Neural crest cell (in vitro differentiated cells): Measurements from ENCODE around the gene WNT5B. TPM values are rescaled to one million over a fixed set of nuclear protein-coding genes. Genes with fewer than 3 reads are reported as not detected.
A peak's percentile ranks its signal among the peaks of the same experiment; 100 is the strongest.

Experiments
- DNase-seq: peaks from one replicate; pipeline ENCODE4 v3.0.0; 2021; ENCODE audit warnings: low read depth, mixed read lengths, low spot score
- H3K27ac Mint-ChIP-seq: one replicate; pipeline ENCODE4 v1.8.0; 2021; ENCODE audit warnings: mild to moderate bottlenecking, mixed read lengths; ENCODE audit not compliant: unreplicated experiment
- H3K27me3 Mint-ChIP-seq: 2 replicates; pipeline ENCODE4 v1.8.0; 2021; ENCODE audit warnings: low read depth, mild to moderate bottlenecking, mixed read lengths
- H3K36me3 Mint-ChIP-seq: 2 replicates; pipeline ENCODE4 v1.8.0; 2021; ENCODE audit warnings: low read depth, mild to moderate bottlenecking, mixed read lengths
- H3K4me1 Mint-ChIP-seq: 2 replicates; pipeline ENCODE4 v1.8.0; 2021; ENCODE audit warnings: mixed read lengths
- H3K4me3 Mint-ChIP-seq: one replicate; pipeline ENCODE4 v1.8.0; 2021; ENCODE audit warnings: mild to moderate bottlenecking, mixed read lengths
- H3K9me3 Mint-ChIP-seq: 2 replicates; pipeline ENCODE4 v1.8.0; 2021; ENCODE audit warnings: mixed read lengths
- CTCF ChIP-seq: fragments of 200-600 bp; sonication (generic); conservative IDR thresholded peaks from 2 replicates; pipeline ENCODE4 v1.5.0; 2021; ENCODE audit warnings: antibody characterized with exemption, mild to moderate bottlenecking
- total RNA-seq: library from RNA; stranded (reverse); gene quantifications from 2 replicates; pipeline ENCODE4 v1.2.1, GENCODE V29; 2021

Gene WNT5B
- total RNA-seq, 1 donor from 2014 or later = 14.2 TPM

DNA sequence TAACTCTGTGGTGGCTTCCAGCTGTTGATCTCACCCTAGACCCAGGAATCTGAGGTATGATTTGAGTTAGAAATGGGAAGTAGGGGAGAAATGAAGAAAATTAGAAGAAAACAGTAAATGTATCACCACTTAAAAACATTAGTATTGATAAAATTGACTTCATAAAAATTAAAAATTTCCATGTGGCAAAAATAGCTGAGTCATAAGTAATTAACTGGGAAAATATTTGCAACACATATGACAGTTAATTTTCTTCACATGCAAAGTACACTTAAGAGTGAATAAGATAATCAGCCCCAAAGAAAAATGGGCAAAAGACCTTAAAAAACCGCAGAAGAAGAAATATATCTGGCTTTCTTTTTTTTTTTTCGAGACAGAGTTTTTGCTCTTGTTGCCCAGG is 36.3 kb downstream of the WNT5B start:
- peaks cover 31% of the 10 kb centered on the region for H3K4me1 Mint-ChIP-seq
- peaks cover 27% of the 10 kb centered on the region for H3K27me3 Mint-ChIP-seq
- no peaks in the 10 kb centered on the region for H3K9me3 Mint-ChIP-seq
- no peaks in the 10 kb centered on the region for H3K36me3 Mint-ChIP-seq
- no peak for TF ChIP-seq CTCF
- H3K27ac Mint-ChIP-seq = no peak overlapping the region
- DNase-seq = no peak
- peak overlapping the region; percentile 69 for H3K4me3 Mint-ChIP-seq

GRCh38 chr12:1666215-1666614 is 37.2 kb downstream of the WNT5B start:
- TF ChIP-seq CTCF = peak; percentile 46
- Mint-ChIP-seq H3K27ac (no peak overlapping the region), H3K4me3 (no peak overlapping the region), H3K27me3 (peaks cover 24% of the 10 kb centered on the region), H3K36me3 (no peaks in the 10 kb centered on the region), H3K4me1 (peaks cover 27% of the 10 kb centered on the region), H3K9me3 (no peaks in the 10 kb centered on the region)
- no peak for DNase-seq

DNA sequence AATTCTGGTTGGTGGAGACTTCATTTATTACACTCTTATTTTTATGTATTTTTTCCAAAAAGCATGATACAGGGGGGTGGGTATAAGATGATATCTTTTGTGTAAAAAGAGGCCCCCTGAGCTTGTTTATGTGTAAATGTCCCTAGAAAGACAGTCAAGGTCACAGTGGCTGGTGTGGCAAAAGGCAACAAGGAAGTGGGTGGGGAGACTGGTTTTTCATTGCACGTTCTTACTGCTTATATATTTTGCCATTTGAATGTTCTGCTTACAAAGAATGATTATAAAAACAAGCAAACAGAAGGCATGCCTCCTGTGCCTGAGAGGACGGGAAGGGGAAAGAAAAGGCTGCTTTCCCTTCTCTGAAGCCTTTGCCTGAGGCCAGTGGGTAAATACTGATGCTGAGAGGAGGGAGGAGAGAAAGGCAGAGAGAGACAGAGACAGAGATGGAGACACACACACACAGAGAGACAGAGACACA is 37.7 kb downstream of the WNT5B start:
- no peak for DNase-seq
- peaks cover 21% of the 10 kb centered on the region for H3K27me3 Mint-ChIP-seq
- no peak overlapping the region for H3K27ac Mint-ChIP-seq
- H3K36me3 Mint-ChIP-seq = no peaks in the 10 kb centered on the region
- no peak for TF ChIP-seq CTCF
- no peaks in the 10 kb centered on the region for H3K9me3 Mint-ChIP-seq
- no peak overlapping the region for H3K4me3 Mint-ChIP-seq
- peaks cover 27% of the 10 kb centered on the region for H3K4me1 Mint-ChIP-seq

DNA sequence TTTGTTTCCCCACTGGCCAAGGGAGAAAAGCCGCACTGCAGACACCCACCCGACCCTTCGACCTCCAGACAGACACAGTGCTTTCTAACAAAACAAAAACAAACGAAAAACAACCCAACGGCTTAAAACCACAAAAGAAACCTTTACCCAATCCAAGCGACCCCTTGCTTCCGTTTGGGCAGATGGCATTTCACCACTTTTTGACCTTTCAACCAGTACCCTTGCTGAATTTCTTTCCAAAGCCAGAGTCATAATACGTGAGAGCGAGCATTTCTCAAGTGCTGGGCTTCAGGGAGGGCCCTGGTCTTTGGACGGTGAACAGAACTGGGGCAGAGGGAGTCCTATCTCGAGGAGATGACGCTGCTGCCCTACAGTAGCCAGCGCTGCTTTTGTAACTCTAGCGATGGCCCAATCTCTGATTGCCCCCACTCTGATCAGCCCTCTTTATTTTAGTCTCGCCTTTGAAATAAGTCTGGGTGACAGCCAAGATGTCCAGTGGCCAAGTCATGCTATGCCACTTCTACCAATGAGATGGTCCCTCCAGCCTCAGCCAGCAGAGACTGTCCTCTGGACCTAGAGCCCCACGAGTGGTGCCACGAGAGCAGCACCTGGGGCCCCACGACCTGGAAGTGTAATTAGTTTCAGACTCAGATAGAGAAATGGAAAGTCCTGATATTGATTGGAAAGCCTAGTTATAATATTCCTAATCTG is 40.0 kb downstream of the WNT5B start:
- no peak for TF ChIP-seq CTCF
- H3K4me3 Mint-ChIP-seq = peak overlapping the region; percentile 15
- DNase-seq = no peak
- H3K9me3 Mint-ChIP-seq = no peaks in the 10 kb centered on the region
- no peaks in the 10 kb centered on the region for H3K36me3 Mint-ChIP-seq
- H3K27ac Mint-ChIP-seq = peak overlapping the region; percentile 67
- H3K4me1 Mint-ChIP-seq = peaks cover 22% of the 10 kb centered on the region
- H3K27me3 Mint-ChIP-seq = peaks cover 9% of the 10 kb centered on the region

DNA sequence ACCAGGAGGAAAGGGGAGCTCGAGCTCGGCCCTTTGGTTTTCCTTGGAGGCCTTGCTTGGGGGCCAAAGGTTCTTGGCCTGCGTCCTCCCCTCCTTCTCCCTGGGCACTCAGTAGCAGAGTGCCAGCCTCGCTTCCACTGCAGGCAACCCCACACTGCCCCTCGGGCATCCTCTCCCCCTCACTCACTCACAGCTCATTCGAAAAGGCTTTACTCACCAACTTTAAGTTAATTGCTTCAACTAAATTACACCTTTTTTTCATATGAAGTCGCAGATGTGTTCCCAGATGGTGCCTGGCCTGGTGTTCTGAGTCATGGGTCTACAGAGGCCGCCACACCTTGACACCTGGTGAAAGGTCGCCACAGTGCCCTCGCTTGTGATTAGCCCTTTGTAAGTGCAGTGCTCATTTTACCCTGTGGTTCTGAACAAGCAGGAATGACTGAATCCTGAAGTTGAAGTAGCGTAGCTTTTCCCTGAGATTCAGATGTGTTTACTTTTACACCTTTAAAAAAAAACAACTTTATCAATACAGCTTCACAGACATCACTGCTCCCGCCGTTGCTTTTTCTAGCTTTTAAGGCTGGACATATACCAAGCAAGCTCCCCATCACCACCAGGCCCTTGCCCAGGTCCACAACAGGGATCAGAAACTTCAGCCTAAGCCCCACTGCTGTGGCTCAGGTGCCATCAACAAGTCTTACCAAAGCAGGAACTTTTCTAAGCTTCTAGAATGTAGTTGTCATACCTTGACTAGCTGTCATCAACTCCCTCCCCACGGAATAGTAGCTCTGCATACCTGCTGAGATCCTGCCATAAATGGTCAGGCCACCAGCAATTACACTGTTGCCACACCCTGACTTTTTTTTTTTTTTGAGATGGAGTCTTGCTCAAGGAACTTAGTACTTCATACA is 41.6 kb downstream of the WNT5B start:
- DNase-seq = no peak
- Mint-ChIP-seq H3K36me3 (no peaks in the 10 kb centered on the region), H3K27ac (no peak overlapping the region), H3K27me3 (peaks cover 5% of the 10 kb centered on the region), H3K4me1 (peaks cover 22% of the 10 kb centered on the region), H3K4me3 (no peak overlapping the region), H3K9me3 (no peaks in the 10 kb centered on the region)
- no peak for TF ChIP-seq CTCF
